SK-N-SH (cell line): ENCODE results near the gene TBC1D17.

Source experiments
- CHD2 ChIP-seq: fragments of 150-350 bp; IDR thresholded peaks from 2 replicates; pipeline ENCODE4 v1.6.1; 2018; ENCODE audit warnings: low read length; ENCODE audit not compliant: partially characterized antibody
- CTCF ChIP-seq: fragments of 200-600 bp; sonication (generic); IDR thresholded peaks from 2 replicates; pipeline ENCODE4 v1.6.1; 2017; ENCODE audit warnings: antibody characterized with exemption, mild to moderate bottlenecking, moderate library complexity
- EP300 ChIP-seq, 2 experiments: IDR thresholded peaks; 2 replicates each; pipeline versions ENCODE4 v1.4.0 to v1.6.1; 2012; ENCODE audit warnings: borderline replicate concordance in 1 of 2, low read depth in 1 of 2, low read length in 1 of 2
- EZH2phosphoT487 ChIP-seq: fragments of 200-600 bp; sonication (generic); IDR thresholded peaks from 2 replicates; pipeline ENCODE4 v1.6.1; 2017; ENCODE audit warnings: low read depth, mixed run types, mild to moderate bottlenecking, antibody characterized with exemption, moderate library complexity, borderline replicate concordance
- IRF3 ChIP-seq: fragments of 150-350 bp; IDR thresholded peaks from 2 replicates; pipeline ENCODE4 v1.6.1; 2016; ENCODE audit warnings: mild to moderate bottlenecking, low read depth, low read length
- JUND ChIP-seq: IDR thresholded peaks from 2 replicates; pipeline ENCODE4 v1.4.0; 2012
- MAX ChIP-seq: IDR thresholded peaks from 2 replicates; pipeline ENCODE4 v1.4.0; 2012; ENCODE audit warnings: low read depth
- POLR2AphosphoS5 ChIP-seq: IDR thresholded peaks from 2 replicates; pipeline ENCODE4 v1.6.1; 2012; ENCODE audit warnings: low read depth, low read length
- SIN3A ChIP-seq: IDR thresholded peaks from 2 replicates; pipeline ENCODE4 v1.6.1; 2012; ENCODE audit warnings: low read depth, mild to moderate bottlenecking, low read length, moderate library complexity, borderline replicate concordance
- TAF1 ChIP-seq: IDR thresholded peaks from 2 replicates; pipeline ENCODE4 v1.6.1; 2012; ENCODE audit warnings: low read depth, mild to moderate bottlenecking, low read length, moderate library complexity, borderline replicate concordance

- no peak for TF ChIP-seq CTCF
- TF ChIP-seq POLR2AphosphoS5 = no peak
- no peak for TF ChIP-seq EP300 (IDR thresholded peaks at IDR 0.05; ENCODE audit: borderline replicate concordance in 1 of 2, low read depth in 1 of 2, low read length in 1 of 2)
- no peak for TF ChIP-seq JUND
- TF ChIP-seq TAF1 = no peak
- TF ChIP-seq EZH2phosphoT487 = no peak
- TF ChIP-seq IRF3 = no peak
- no peak for TF ChIP-seq MAX
- no peak for TF ChIP-seq SIN3A
- TF ChIP-seq CHD2 = no peak
These were observed 2.3 kb upstream of the TBC1D17 start for GRCh38 chr19:49875177-49875576.
